SK-N-SH treated with all-trans-retinoic acid at 6 μM for 48 hours (cell line): ENCODE measurements around the gene THAP3.

Source experiments
- BACH2 ChIP-seq: fragments of 250-450 bp; sonication (Bioruptor Pico); IDR thresholded peaks from 2 replicates; pipeline ENCODE4 v1.9.0; 2021; ENCODE audit warnings: mild to moderate bottlenecking, borderline replicate concordance
- CSRNP3 ChIP-seq: fragments of 250-450 bp; sonication (Bioruptor Pico); IDR thresholded peaks from 2 replicates; pipeline ENCODE4 v1.5.1; 2021; ENCODE audit warnings: mild to moderate bottlenecking, moderate library complexity
- PATZ1 ChIP-seq: fragments of 250-450 bp; sonication (Bioruptor Pico); IDR thresholded peaks from 2 replicates; pipeline ENCODE4 v1.8.0; 2020; ENCODE audit warnings: mild to moderate bottlenecking, moderate library complexity, borderline replicate concordance
- POU6F1 ChIP-seq: fragments of 250-450 bp; sonication (Bioruptor Pico); IDR thresholded peaks from 2 replicates; pipeline ENCODE4 v1.8.0; 2021; ENCODE audit warnings: low read depth, mild to moderate bottlenecking, moderate library complexity, borderline replicate concordance
- ZC3H10 ChIP-seq: fragments of 250-450 bp; sonication (Bioruptor Pico); IDR thresholded peaks from 2 replicates; pipeline ENCODE4 v1.5.1; 2021; ENCODE audit warnings: mild to moderate bottlenecking, moderate library complexity
- ZNF565 ChIP-seq: fragments of 450-650 bp; formaldehyde crosslinking; conservative IDR thresholded peaks from 2 replicates; pipeline ENCODE4 v1.5.0; 2020; ENCODE audit warnings: low read depth, mild to moderate bottlenecking, moderate library complexity
- ZNF8 ChIP-seq: fragments of 450-650 bp; formaldehyde crosslinking; IDR thresholded peaks from 2 replicates; pipeline ENCODE4 v1.5.0; 2020; ENCODE audit warnings: mild to moderate bottlenecking, moderate library complexity

- TF ChIP-seq ZNF565 (CRISPR knock-in tag) (no peak), ZNF8 (CRISPR knock-in tag) (no peak), POU6F1 (CRISPR knock-in tag) (no peak), PATZ1 (no peak), CSRNP3 (CRISPR knock-in tag) (no peak), ZC3H10 (CRISPR knock-in tag) (no peak), BACH2 (CRISPR knock-in tag) (no peak)
These were observed 34.6 kb upstream of the THAP3 start for GRCh38 chr1:6590046-6590445.
